H1 (cell line): Measurements from ENCODE around the gene APOC4. TPM values are rescaled to one million over a fixed set of nuclear protein-coding genes. Genes with fewer than 3 reads are reported as not detected.
A peak's percentile ranks its signal among the peaks of the same experiment; 100 is the strongest.

Experiments
- CTCF ChIA-PET: fragments of 300-600 bp; sonication (Branson Sonifier 250); formaldehyde crosslinking; loops from one replicate; lab custom pipeline; 2021; ENCODE audit not compliant: partially characterized antibody; lab: Charles Lee
- POLR2A ChIA-PET: fragments of 300-600 bp; sonication (Branson Sonifier 250); formaldehyde crosslinking; loops from one replicate; lab custom pipeline; 2021; ENCODE audit warnings: inconsistent platforms; ENCODE audit not compliant: partially characterized antibody; lab: Charles Lee
- DNase-seq, 2 experiments: peaks; one replicate each; pipeline versions ENCODE4 v3.0.0 to v3.0.0-alpha.2; 2010 to 2022; ENCODE audit warnings: low spot score in 2 of 2, low read depth in 1 of 2, mixed read lengths in 1 of 2
- FAIRE-seq: peaks from 2 replicates; lab custom pipeline; 2011; peaks lifted over from hg19 to GRCh38; lab: Jason Lieb, UNC
- H2AFZ ChIP-seq: 2 replicates; pipeline ENCODE4 v1.8.1; 2012; ENCODE audit warnings: low read length, inconsistent platforms
- H2AK5ac ChIP-seq: 2 replicates; pipeline ENCODE4 v1.6.1; 2013; ENCODE audit warnings: low read depth, low read length
- H2BK120ac ChIP-seq: replicated peaks from 2 replicates; pipeline ENCODE3; 2013; ENCODE audit warnings: low read depth, low read length, inconsistent platforms
- H2BK12ac ChIP-seq: 2 replicates; pipeline ENCODE4 v1.6.1; 2013; ENCODE audit warnings: low read depth, low read length
- H2BK15ac ChIP-seq: 2 replicates; pipeline ENCODE4 v1.6.1; 2013; ENCODE audit warnings: low read length
- H2BK20ac ChIP-seq: 2 replicates; pipeline ENCODE4 v1.6.1; 2013; ENCODE audit warnings: low read length
- H2BK5ac ChIP-seq: 2 replicates; pipeline ENCODE4 v1.6.1; 2013; ENCODE audit warnings: low read depth, low read length
- H3K14ac ChIP-seq: 2 replicates; pipeline ENCODE4 v1.6.1; 2013; ENCODE audit warnings: inconsistent platforms; ENCODE audit not compliant: insufficient read length
- H3K18ac ChIP-seq: 2 replicates; pipeline ENCODE4 v1.6.1; 2013; ENCODE audit warnings: low read length; ENCODE audit errors: extremely low read depth
- H3K23ac ChIP-seq: 2 replicates; pipeline ENCODE4 v1.6.1; 2013; ENCODE audit warnings: inconsistent platforms; ENCODE audit not compliant: insufficient read length
- H3K23me2 ChIP-seq: 2 replicates; pipeline ENCODE4 v1.6.1; 2013; ENCODE audit warnings: low read depth, low read length
- H3K27ac ChIP-seq: 2 replicates; pipeline ENCODE4 v1.6.1; 2011; ENCODE audit warnings: low read depth, low read length, inconsistent platforms
- H3K27me3 ChIP-seq, 4 experiments: replicated peaks in 1 of 4; 1 replicate in 1 of 4; 2 replicates in 3 of 4; pipeline versions ENCODE4 v1.6.1 to v1.8.1; 2011 to 2013; ENCODE audit warnings: low read length in 3 of 4, mild to moderate bottlenecking in 3 of 4, inconsistent platforms in 2 of 4, mixed read lengths in 2 of 4, moderate library complexity in 1 of 4; ENCODE audit not compliant: control insufficient read depth in 3 of 4, insufficient read depth in 3 of 4; ENCODE audit errors: extremely low read depth in 1 of 4
- H3K36me3 ChIP-seq, 4 experiments: 2 replicates each; pipeline versions ENCODE4 v1.6.1 to v1.8.1; 2011 to 2013; ENCODE audit warnings: mild to moderate bottlenecking in 4 of 4, low read length in 3 of 4, moderate library complexity in 2 of 4, control low read depth in 1 of 4, inconsistent platforms in 1 of 4; ENCODE audit not compliant: insufficient read depth in 4 of 4, control insufficient read depth in 2 of 4
- H3K4ac ChIP-seq: replicated peaks from 2 replicates; pipeline ENCODE3; 2013; ENCODE audit warnings: low read length, low read depth, mixed read lengths, inconsistent platforms; ENCODE audit not compliant: insufficient read length
- H3K4me1 ChIP-seq, 4 experiments: replicated peaks in 1 of 4; 1 replicate in 1 of 4; 2 replicates in 3 of 4; pipeline versions ENCODE4 v1.6.1 to v1.8.1; 2011 to 2013; ENCODE audit warnings: low read length in 3 of 4, inconsistent platforms in 2 of 4, mixed read lengths in 1 of 4; ENCODE audit not compliant: insufficient read depth in 4 of 4, control insufficient read depth in 3 of 4
- H3K4me2 ChIP-seq, 2 experiments: 2 replicates each; pipeline versions ENCODE4 v1.6.1 to v1.8.1; 2011 to 2013; ENCODE audit warnings: low read depth in 2 of 2, low read length in 2 of 2, control low read depth in 1 of 2, inconsistent platforms in 1 of 2, mild to moderate bottlenecking in 1 of 2; ENCODE audit not compliant: insufficient read depth in 1 of 2
- H3K4me3 ChIP-seq, 4 experiments: fragments of 200-600, 300-600 bp in 1 of 4; sonication (generic), shearing (Covaris generic), sonication (Bioruptor Twin) in 1 of 4; 2 replicates each; pipeline versions ENCODE4 v1.5.1 to v1.8.1; 2011 to 2016; ENCODE audit warnings: low read length in 4 of 4, low read depth in 3 of 4, control low read depth in 2 of 4, inconsistent platforms in 2 of 4, mild to moderate bottlenecking in 2 of 4, mixed read lengths in 1 of 4, moderate library complexity in 1 of 4; ENCODE audit not compliant: insufficient read depth in 2 of 4; ENCODE audit errors: extremely low read depth in 1 of 4
- H3K56ac ChIP-seq: replicated peaks from 2 replicates; pipeline ENCODE3; 2013; ENCODE audit warnings: low read depth, mild to moderate bottlenecking, mixed read lengths, low read length, inconsistent platforms; ENCODE audit not compliant: insufficient read length
- H3K79me1 ChIP-seq: 2 replicates; pipeline ENCODE4 v1.6.1; 2013; ENCODE audit warnings: low read depth, low read length, control low read depth
- H3K79me2 ChIP-seq, 2 experiments: 2 replicates each; pipeline versions ENCODE4 v1.6.1 to v1.8.1; 2012 to 2013; ENCODE audit warnings: low read length in 2 of 2, mild to moderate bottlenecking in 2 of 2, inconsistent platforms in 1 of 2; ENCODE audit not compliant: insufficient read depth in 2 of 2, control insufficient read depth in 1 of 2
- H3K9ac ChIP-seq, 4 experiments: replicated peaks in 1 of 4; 1 replicate in 1 of 4; 2 replicates in 3 of 4; pipeline versions ENCODE4 v1.6.1 to v1.8.1; 2011 to 2013; ENCODE audit warnings: low read depth in 3 of 4, low read length in 3 of 4, control low read depth in 2 of 4, mild to moderate bottlenecking in 2 of 4, moderate library complexity in 2 of 4, inconsistent platforms in 1 of 4; ENCODE audit errors: extremely low read depth in 1 of 4
- H3K9me3 ChIP-seq, 2 experiments: 2 replicates each; pipeline versions ENCODE4 v1.6.1 to v1.8.1; 2012 to 2013; ENCODE audit warnings: mild to moderate bottlenecking in 2 of 2, moderate library complexity in 2 of 2, control low read depth in 1 of 2, inconsistent platforms in 1 of 2, low read depth in 1 of 2, low read length in 1 of 2, mixed read lengths in 1 of 2; ENCODE audit not compliant: insufficient read depth in 2 of 2
- H4K20me1 ChIP-seq, 2 experiments: replicated peaks in 1 of 2; 2 replicates each; pipeline versions ENCODE3 to v1.8.1; 2011 to 2013; ENCODE audit warnings: inconsistent platforms in 2 of 2, low read length in 2 of 2, mild to moderate bottlenecking in 1 of 2; ENCODE audit not compliant: insufficient read depth in 2 of 2, control insufficient read depth in 1 of 2
- H4K5ac ChIP-seq: 2 replicates; pipeline ENCODE4 v1.6.1; 2013; ENCODE audit warnings: low read length, low read depth, mixed read lengths, inconsistent platforms; ENCODE audit not compliant: insufficient read length
- H4K8ac ChIP-seq: 2 replicates; pipeline ENCODE4 v1.8.0; 2013; ENCODE audit warnings: mild to moderate bottlenecking, moderate library complexity, low read length, inconsistent platforms; ENCODE audit not compliant: insufficient read depth; ENCODE audit errors: extremely low read depth
- H4K91ac ChIP-seq: replicated peaks from 2 replicates; pipeline ENCODE3; 2013; ENCODE audit warnings: low read length, mixed read lengths, inconsistent platforms; ENCODE audit not compliant: insufficient read length
- CBX8 ChIP-seq: fragments of 300-800, 300-1000 bp; sonication (generic); IDR thresholded peaks from 2 replicates; pipeline ENCODE4 v1.7.1; 2016; ENCODE audit warnings: low read depth, low read length, borderline replicate concordance
- EZH2 ChIP-seq: fragments of 200-600 bp; sonication (generic); IDR thresholded peaks from 2 replicates; pipeline ENCODE4 v1.7.1; 2012; ENCODE audit warnings: low read depth, mild to moderate bottlenecking, moderate library complexity, low read length, inconsistent platforms; ENCODE audit not compliant: severe bottlenecking
- GTF2F1 ChIP-seq: IDR thresholded peaks from 2 replicates; pipeline ENCODE4 v1.6.1; 2012; ENCODE audit warnings: low read depth, low read length, improper control_type of control experiment, borderline replicate concordance
- HDAC6 ChIP-seq: IDR thresholded peaks from one replicate; pipeline ENCODE4 v1.7.1; 2012; ENCODE audit warnings: low read depth, mild to moderate bottlenecking, inconsistent platforms, low read length, moderate library complexity
- MAX ChIP-seq: IDR thresholded peaks from 2 replicates; pipeline ENCODE4 v1.6.1; 2012; ENCODE audit warnings: inconsistent platforms
- TAF7 ChIP-seq: optimal IDR thresholded peaks from 2 replicates; pipeline ENCODE3; 2011; ENCODE audit warnings: low read depth, mild to moderate bottlenecking, inconsistent platforms, low read length, moderate library complexity, borderline replicate concordance
- WGBS, 2 experiments: shearing (Covaris generic) in 1 of 2; methylation state at CpG; one replicate each; pipeline versions ENCODE4 v1.1.6 to v1.1.7; 2013 to 2015; ENCODE audit warnings: low lambda C conversion rate in 2 of 2, mixed read lengths in 2 of 2, inconsistent platforms in 1 of 2, low coverage in 1 of 2, missing lambda C conversion rate in 1 of 2; ENCODE audit not compliant: insufficient replicate concordance in 2 of 2, insufficient coverage in 1 of 2, insufficient read length in 1 of 2; ENCODE audit errors: extremely low coverage in 1 of 2, missing lambda C conversion rate in 1 of 2; 5-methylcytosine and 5-hydroxymethylcytosine counted together
- polyA plus RNA-seq, 7 experiments: library from polyadenylated mRNA; depleted of rRNA in 3 of 7; stranded (reverse) in 5 of 7; unstranded in 2 of 7; fragments of >200 nt in 5 of 7; fragments of 200-250 nt in 2 of 7; gene quantifications; 1 replicate in 5 of 7; 2 replicates in 1 of 7; 4 replicates in 1 of 7; pipeline versions ENCODE4 v1.2.1 to v1.2.3, GENCODE V29; 2011 to 2013; ENCODE audit warnings: missing spikeins in 2 of 7, mixed read lengths in 2 of 7
- total RNA-seq: library from RNA; stranded (reverse); fragmentation: NEBNext Ultra II Directional; extraction: Animal tissue kit (Norgen Biotek cat#: 25700); gene quantifications from 2 replicates; pipeline ENCODE4 v1.2.1, GENCODE V29; 2021

The APOC4 gene
- total and polyA plus RNA-seq, 2 of the 8 experiments (the other 6 are each of a cell fraction or from before 2014, with no cell fraction given) = not detected

GRCh38 chr19:44907613-44908012, 34.4 kb upstream of the APOC4 start:
- Histone ChIP-seq H3K4me3 (no peak overlapping the region), H3K4me1 (peaks cover 0 to 13% (median 7%) of the 10 kb centered on the region in 4 experiments; a peak in 6 of 7 replicates), H3K27me3 (no peaks in the 10 kb centered on the region), H4K20me1 (peaks cover 0 to 22% of the 10 kb centered on the region in 2 experiments), H2AK5ac (no peak overlapping the region), H2BK120ac (no peak overlapping the region), H3K23me2 (peaks cover 3% of the 10 kb centered on the region; the same call in 1 of the 2 replicates), H4K91ac (no peak overlapping the region), H3K79me2 (peaks cover 0 to 11% of the 10 kb centered on the region in 2 experiments; a peak in 1 of 4 replicates), H3K23ac (no peak overlapping the region), H3K36me3 (peaks cover 10 to 32% (median 23%) of the 10 kb centered on the region in 4 experiments; a peak in 7 of 8 replicates), H2BK20ac (no peak overlapping the region), H3K79me1 (no peaks in the 10 kb centered on the region; the same call in 1 of the 2 replicates), H2BK15ac (no peak overlapping the region), H2BK12ac (no peak overlapping the region), H2AFZ (no peak overlapping the region), H3K4me2 (peak overlapping the region in 1 of 2 experiments; percentile 14; a peak in 1 of 4 replicates), H3K14ac (no peak overlapping the region), H3K4ac (no peak overlapping the region), H3K56ac (no peak overlapping the region), H2BK5ac (no peak overlapping the region; the same call in 1 of the 2 replicates), H4K8ac (peak overlapping the region; percentile 35; the same call in 1 of the 2 replicates), H3K27ac (no peak overlapping the region), H3K9me3 (no peaks in the 10 kb centered on the region), H4K5ac (no peak overlapping the region), H3K9ac (no peak overlapping the region), H3K18ac (no peak overlapping the region)
- ChIA-PET CTCF (interaction anchor here (0.6 to 15.2 kb wide), 4 partner anchors 15 to 59 kb away, joined by 3 to 201 read pairs (median 4); partner anchors contain the start of gene CLPTM1), POLR2A (interaction anchor here (0.6 to 12.3 kb wide), 8 partner anchors 14 to 136 kb away, joined by 3 to 247 read pairs (median 4); partner anchors contain the start of genes CLPTM1 and TOMM40)
- DNase-seq = no peak
- FAIRE-seq = no peak
- 88% methylated on average over 12 of the region's 12 CpGs; no CpG with 5 or more reads in 1 of the 2 experiments for WGBS, 2 experiments
- TF ChIP-seq EZH2 (no peak), GTF2F1 (no peak), TAF7 (no peak), HDAC6 (no peak), MAX (no peak), CBX8 (no peak)
